Islet precursor cell (in vitro differentiated cells): ENCODE results near the gene PRPH2.
"Not testable (repeated sequence)": the region's sequence is repeated elsewhere in the genome, so short reads cannot be mapped to it uniquely, and the experiment has no call there.

Experiments
- DNase-seq: peaks from one replicate; pipeline ENCODE4 v3.0.0-alpha.2; 2018

PRPH2 gene

GRCh38 chr6:42740725-42741124 lies 18.3 kb upstream of the PRPH2 start:
- no peak for DNase-seq

GRCh38 chr6:42735976-42736375 lies 13.6 kb upstream of the PRPH2 start:
- DNase-seq: no peak

GRCh38 chr6:42733867-42734481 lies 11.6 kb upstream of the PRPH2 start:
- DNase-seq: not testable (repeated sequence)

- no peak for DNase-seq
Observed at GRCh38 chr6:42729731-42730130, 7.3 kb upstream of the PRPH2 start.

GRCh38 chr6:42727627-42728026 lies 5.2 kb upstream of the PRPH2 start:
- no peak for DNase-seq

- DNase-seq: no peak
Observed at GRCh38 chr6:42727087-42727611, 4.8 kb upstream of the PRPH2 start.

- peak; percentile 74 for DNase-seq
Observed at GRCh38 chr6:42726485-42727086, 4.2 kb upstream of the PRPH2 start.

- no peak for DNase-seq
Observed at GRCh38 chr6:42726026-42726425, 3.6 kb upstream of the PRPH2 start.

- DNase-seq: no peak
Observed at GRCh38 chr6:42724825-42725224, 2.4 kb upstream of the PRPH2 start.

GRCh38 chr6:42720739-42721138 lies 1.7 kb downstream of the PRPH2 start:
- no peak for DNase-seq

- DNase-seq: no peak
Observed at GRCh38 chr6:42715871-42716270, 6.5 kb downstream of the PRPH2 start.

GRCh38 chr6:42714098-42714761 lies 8.2 kb downstream of the PRPH2 start:
- no peak for DNase-seq

- no peak for DNase-seq
Observed at GRCh38 chr6:42711930-42712329, 10.5 kb downstream of the PRPH2 start.

GRCh38 chr6:42710316-42710715 lies 12.1 kb downstream of the PRPH2 start:
- DNase-seq: peak; percentile 69

GRCh38 chr6:42709871-42710270 lies 12.5 kb downstream of the PRPH2 start:
- no peak for DNase-seq

- DNase-seq: no peak
Observed at GRCh38 chr6:42708096-42708495, 14.3 kb downstream of the PRPH2 start.

- no peak for DNase-seq
Observed at GRCh38 chr6:42707595-42707994, 14.8 kb downstream of the PRPH2 start.

- DNase-seq: no peak
Observed at GRCh38 chr6:42704937-42705374, 17.4 kb downstream of the PRPH2 start.

- DNase-seq: no peak
Observed at GRCh38 chr6:42704251-42704936, 18.0 kb downstream of the PRPH2 start.

GRCh38 chr6:42702786-42703185 lies 19.6 kb downstream of the PRPH2 start:
- DNase-seq: peak; percentile 19

- DNase-seq: peak; percentile 80
Observed at GRCh38 chr6:42702200-42702599, 20.2 kb downstream of the PRPH2 start.

GRCh38 chr6:42698217-42698616 lies 24.2 kb downstream of the PRPH2 start:
- DNase-seq: no peak

- DNase-seq: no peak
Observed at GRCh38 chr6:42697268-42697655, 25.1 kb downstream of the PRPH2 start.
